Mesendoderm (in vitro differentiated cells): ENCODE results near the gene CACTIN.

Source experiments
- DNase-seq: peaks from one replicate; pipeline ENCODE4 v3.0.0; 2013
- H2AK5ac ChIP-seq: 2 replicates; pipeline ENCODE4 v1.6.1; 2013; ENCODE audit warnings: low read length, inconsistent platforms
- H2BK120ac ChIP-seq: 2 replicates; pipeline ENCODE4 v1.6.1; 2013; ENCODE audit warnings: low read depth, mild to moderate bottlenecking, low read length, moderate library complexity, mixed read lengths
- H2BK15ac ChIP-seq: replicated peaks from 2 replicates; pipeline ENCODE4 v1.6.1; 2013; ENCODE audit warnings: low read depth, mild to moderate bottlenecking, moderate library complexity
- H2BK5ac ChIP-seq: 2 replicates; pipeline ENCODE4 v1.6.1; 2013; ENCODE audit warnings: low read length, inconsistent platforms
- H3K18ac ChIP-seq: 2 replicates; pipeline ENCODE4 v1.6.1; 2013; ENCODE audit warnings: mild to moderate bottlenecking, low read length, mixed read lengths
- H3K23ac ChIP-seq: one replicate; pipeline ENCODE4 v1.6.1; 2013; ENCODE audit warnings: low read length
- H3K27ac ChIP-seq: 2 replicates; pipeline ENCODE4 v1.5.1; 2013; ENCODE audit warnings: low read depth, mild to moderate bottlenecking, inconsistent platforms, low read length, moderate library complexity
- H3K27me3 ChIP-seq: 2 replicates; pipeline ENCODE4 v1.6.1; 2013; ENCODE audit warnings: low read length, control low read depth, mild to moderate bottlenecking, inconsistent platforms; ENCODE audit not compliant: insufficient read depth, poor library complexity
- H3K36me3 ChIP-seq: 2 replicates; pipeline ENCODE4 v1.6.1; 2013; ENCODE audit warnings: low read length, inconsistent platforms; ENCODE audit not compliant: control insufficient read depth, insufficient read depth
- H3K4ac ChIP-seq: one replicate; pipeline ENCODE4 v1.6.1; 2013; ENCODE audit warnings: low read depth, mild to moderate bottlenecking, low read length, moderate library complexity
- H3K4me1 ChIP-seq: 2 replicates; pipeline ENCODE4 v1.6.1; 2013; ENCODE audit warnings: low read depth, low read length, inconsistent platforms; ENCODE audit not compliant: control insufficient read depth
- H3K4me2 ChIP-seq: 2 replicates; pipeline ENCODE4 v1.6.1; 2013; ENCODE audit warnings: low read length
- H3K4me3 ChIP-seq: 2 replicates; pipeline ENCODE4 v1.5.1; 2013; ENCODE audit warnings: mild to moderate bottlenecking, low read length
- H3K56ac ChIP-seq: one replicate; pipeline ENCODE4 v1.6.1; 2013; ENCODE audit warnings: low read length
- H3K79me1 ChIP-seq: 2 replicates; pipeline ENCODE4 v1.6.1; 2013; ENCODE audit warnings: low read length, inconsistent platforms
- H3K79me2 ChIP-seq: 2 replicates; pipeline ENCODE4 v1.6.1; 2013; ENCODE audit warnings: mild to moderate bottlenecking, low read length; ENCODE audit not compliant: control insufficient read depth, insufficient read depth
- H3K9ac ChIP-seq: 2 replicates; pipeline ENCODE4 v1.6.1; 2013; ENCODE audit warnings: low read length, inconsistent platforms
- H4K5ac ChIP-seq: one replicate; pipeline ENCODE4 v1.6.1; 2013; ENCODE audit warnings: low read length
- H4K8ac ChIP-seq: one replicate; pipeline ENCODE4 v1.6.1; 2013; ENCODE audit warnings: low read depth, mild to moderate bottlenecking, control low read depth, low read length, moderate library complexity
- WGBS: extraction: QIAGEN DNeasy Blood & Tissue Kit; methylation state at CpG from one replicate; pipeline ENCODE4 v1.1.7; 2013; ENCODE audit warnings: low lambda C conversion rate, missing lambda C conversion rate; ENCODE audit not compliant: insufficient coverage; ENCODE audit errors: extremely low coverage; 5-methylcytosine and 5-hydroxymethylcytosine counted together

Gene CACTIN

GRCh38 chr19:3590991-3591659, 35.5 kb downstream of the CACTIN start:
- Histone ChIP-seq H3K4me1 (no peaks in the 10 kb centered on the region), H3K79me1 (no peaks in the 10 kb centered on the region), H2BK5ac (no peak overlapping the region), H2BK15ac (no peak overlapping the region), H3K4me2 (no peak overlapping the region), H3K27ac (no peak overlapping the region), H3K23ac (no peak overlapping the region), H3K27me3 (no peaks in the 10 kb centered on the region), H3K56ac (no peak overlapping the region), H3K4me3 (no peak overlapping the region), H4K5ac (no peak overlapping the region), H3K9ac (no peak overlapping the region), H3K79me2 (no peaks in the 10 kb centered on the region), H2AK5ac (no peak overlapping the region), H3K18ac (no peak overlapping the region), H3K36me3 (no peaks in the 10 kb centered on the region), H3K4ac (no peak overlapping the region), H2BK120ac (no peak overlapping the region), H4K8ac (no peak overlapping the region)
- no CpG with 5 or more reads among the region's 8 CpGs for WGBS
- DNase-seq: no peak

- Histone ChIP-seq H3K79me2 (no peaks in the 10 kb centered on the region), H3K27me3 (peaks cover 5% of the 10 kb centered on the region), H3K4ac (no peak overlapping the region), H3K4me3 (no peak overlapping the region), H3K23ac (no peak overlapping the region), H3K79me1 (no peaks in the 10 kb centered on the region), H3K9ac (no peak overlapping the region), H3K18ac (no peak overlapping the region), H3K27ac (no peak overlapping the region), H2AK5ac (no peak overlapping the region), H3K56ac (no peak overlapping the region), H3K36me3 (no peaks in the 10 kb centered on the region), H2BK120ac (no peak overlapping the region), H2BK5ac (no peak overlapping the region), H4K5ac (no peak overlapping the region), H2BK15ac (no peak overlapping the region), H3K4me1 (no peaks in the 10 kb centered on the region), H3K4me2 (no peak overlapping the region), H4K8ac (no peak overlapping the region)
- WGBS: no CpG with 5 or more reads among the region's 22 CpGs
- no peak for DNase-seq
Measured at GRCh38 chr19:3589949-3590348, 36.6 kb downstream of the CACTIN start.

GRCh38 chr19:3589439-3589838, 37.2 kb downstream of the CACTIN start:
- H3K27ac ChIP-seq: no peak overlapping the region
- H3K79me2 ChIP-seq: no peaks in the 10 kb centered on the region
- H3K4ac ChIP-seq: no peak overlapping the region
- H3K27me3 ChIP-seq: peaks cover 5% of the 10 kb centered on the region
- no peak overlapping the region for H4K5ac ChIP-seq
- WGBS: no CpG with 5 or more reads among the region's 11 CpGs
- H3K36me3 ChIP-seq: no peaks in the 10 kb centered on the region
- H3K4me2 ChIP-seq: no peak overlapping the region
- no peak for DNase-seq
- no peaks in the 10 kb centered on the region for H3K4me1 ChIP-seq
- H2BK120ac ChIP-seq: no peak overlapping the region
- no peak overlapping the region for H4K8ac ChIP-seq
- no peak overlapping the region for H3K56ac ChIP-seq
- H3K9ac ChIP-seq: no peak overlapping the region
- H2AK5ac ChIP-seq: no peak overlapping the region
- H2BK15ac ChIP-seq: no peak overlapping the region
- H2BK5ac ChIP-seq: no peak overlapping the region
- no peak overlapping the region for H3K23ac ChIP-seq
- no peak overlapping the region for H3K18ac ChIP-seq
- H3K4me3 ChIP-seq: no peak overlapping the region
- no peaks in the 10 kb centered on the region for H3K79me1 ChIP-seq

- H3K79me1 ChIP-seq: no peaks in the 10 kb centered on the region
- no peak overlapping the region for H3K4me3 ChIP-seq
- peaks cover 5% of the 10 kb centered on the region for H3K27me3 ChIP-seq
- no peaks in the 10 kb centered on the region for H3K79me2 ChIP-seq
- no peak overlapping the region for H2BK15ac ChIP-seq
- no peak overlapping the region for H3K4me2 ChIP-seq
- no peak overlapping the region for H2BK120ac ChIP-seq
- H3K23ac ChIP-seq: no peak overlapping the region
- no peak overlapping the region for H4K5ac ChIP-seq
- H3K36me3 ChIP-seq: no peaks in the 10 kb centered on the region
- H3K56ac ChIP-seq: no peak overlapping the region
- H2AK5ac ChIP-seq: no peak overlapping the region
- H3K27ac ChIP-seq: no peak overlapping the region
- no CpG with 5 or more reads among the region's 31 CpGs for WGBS
- no peak overlapping the region for H3K18ac ChIP-seq
- H3K4me1 ChIP-seq: no peaks in the 10 kb centered on the region
- no peak overlapping the region for H2BK5ac ChIP-seq
- H4K8ac ChIP-seq: no peak overlapping the region
- H3K4ac ChIP-seq: no peak overlapping the region
- DNase-seq: no peak
- no peak overlapping the region for H3K9ac ChIP-seq
Measured at GRCh38 chr19:3586707-3587346, 39.8 kb downstream of the CACTIN start.

- H2BK15ac ChIP-seq: no peak overlapping the region
- H3K27me3 ChIP-seq: peaks cover 5% of the 10 kb centered on the region
- no peak overlapping the region for H3K56ac ChIP-seq
- H4K8ac ChIP-seq: no peak overlapping the region
- H3K4me1 ChIP-seq: no peaks in the 10 kb centered on the region
- H4K5ac ChIP-seq: no peak overlapping the region
- H3K4ac ChIP-seq: no peak overlapping the region
- H3K27ac ChIP-seq: no peak overlapping the region
- no peak overlapping the region for H3K23ac ChIP-seq
- no peaks in the 10 kb centered on the region for H3K79me1 ChIP-seq
- H3K36me3 ChIP-seq: no peaks in the 10 kb centered on the region
- no peak overlapping the region for H2BK120ac ChIP-seq
- no CpG with 5 or more reads among the region's 16 CpGs for WGBS
- H3K9ac ChIP-seq: no peak overlapping the region
- H3K18ac ChIP-seq: peak overlapping the region; percentile 77
- H3K79me2 ChIP-seq: no peaks in the 10 kb centered on the region
- H3K4me2 ChIP-seq: no peak overlapping the region
- no peak overlapping the region for H2AK5ac ChIP-seq
- DNase-seq: no peak
- no peak overlapping the region for H3K4me3 ChIP-seq
- no peak overlapping the region for H2BK5ac ChIP-seq
Measured at GRCh38 chr19:3586127-3586626, 40.4 kb downstream of the CACTIN start.
